D341Med (cell line): Measurements from ENCODE around the gene OR4F6.
"Not testable (repeated sequence)": the region's sequence is repeated elsewhere in the genome, so short reads cannot be mapped to it uniquely, and the experiment has no call there.

Source experiments
- DNase-seq: peaks from one replicate; pipeline ENCODE4 v3.0.0; 2012; ENCODE audit warnings: low spot score

The OR4F6 gene

GRCh38 chr15:101803209-101803608, at the start of gene OR4F6:
Gene OR4F6 (plus strand): TSS chr15:101803509. CDS start chr15:101805720, 2,211 bp downstream.
- DNase-seq, result no peak

GRCh38 chr15:101764669-101765339, 38.5 kb upstream of the OR4F6 start:
- DNase-seq, result not testable (repeated sequence)

- not testable (repeated sequence) for DNase-seq
These were observed 38.0 kb upstream of the OR4F6 start for GRCh38 chr15:101765340-101765671.

- DNase-seq, result no peak
These were observed 37.4 kb upstream of the OR4F6 start for GRCh38 chr15:101765772-101766456.

- not testable (repeated sequence) for DNase-seq
These were observed 36.1 kb upstream of the OR4F6 start for GRCh38 chr15:101767083-101767640.

- no peak for DNase-seq
These were observed 30.4 kb upstream of the OR4F6 start for GRCh38 chr15:101772921-101773320.

- no peak for DNase-seq
These were observed 29.7 kb upstream of the OR4F6 start for GRCh38 chr15:101773496-101774100.

- DNase-seq, result no peak
These were observed 28.2 kb upstream of the OR4F6 start for GRCh38 chr15:101775136-101775535.

GRCh38 chr15:101778576-101778975, 24.7 kb upstream of the OR4F6 start:
- not testable (repeated sequence) for DNase-seq

- not testable (repeated sequence) for DNase-seq
These were observed 23.1 kb upstream of the OR4F6 start for GRCh38 chr15:101780225-101780624.

GRCh38 chr15:101781928-101782327, 21.4 kb upstream of the OR4F6 start:
- no peak for DNase-seq

- DNase-seq, result no peak
These were observed 18.7 kb upstream of the OR4F6 start for GRCh38 chr15:101784644-101785043.

GRCh38 chr15:101786422-101786821, 16.9 kb upstream of the OR4F6 start:
- not testable (repeated sequence) for DNase-seq

- DNase-seq, result not testable (repeated sequence)
These were observed 15.3 kb upstream of the OR4F6 start for GRCh38 chr15:101788001-101788400.

GRCh38 chr15:101788503-101789269, 14.6 kb upstream of the OR4F6 start:
- not testable (repeated sequence) for DNase-seq

GRCh38 chr15:101790748-101791147, 12.6 kb upstream of the OR4F6 start:
- not testable (repeated sequence) for DNase-seq

GRCh38 chr15:101793981-101794380, 9.3 kb upstream of the OR4F6 start:
- not testable (repeated sequence) for DNase-seq

GRCh38 chr15:101795455-101795854, 7.9 kb upstream of the OR4F6 start:
- DNase-seq, result no peak

- DNase-seq, result no peak
These were observed 3.6 kb upstream of the OR4F6 start for GRCh38 chr15:101799665-101800064.

- DNase-seq, result no peak
These were observed 2.3 kb upstream of the OR4F6 start for GRCh38 chr15:101801048-101801447.

- DNase-seq, result no peak
These were observed 367 bp downstream of the OR4F6 start for GRCh38 chr15:101803676-101804075.

- no peak for DNase-seq
These were observed 1.1 kb downstream of the OR4F6 start for GRCh38 chr15:101804375-101804774.
